ENCODE measurements around the gene CNTNAP3B.
"Not testable (repeated sequence)": the region's sequence is repeated elsewhere in the genome, so short reads cannot be mapped to it uniquely, and the experiment has no call there.

The CNTNAP3B gene

DNA sequence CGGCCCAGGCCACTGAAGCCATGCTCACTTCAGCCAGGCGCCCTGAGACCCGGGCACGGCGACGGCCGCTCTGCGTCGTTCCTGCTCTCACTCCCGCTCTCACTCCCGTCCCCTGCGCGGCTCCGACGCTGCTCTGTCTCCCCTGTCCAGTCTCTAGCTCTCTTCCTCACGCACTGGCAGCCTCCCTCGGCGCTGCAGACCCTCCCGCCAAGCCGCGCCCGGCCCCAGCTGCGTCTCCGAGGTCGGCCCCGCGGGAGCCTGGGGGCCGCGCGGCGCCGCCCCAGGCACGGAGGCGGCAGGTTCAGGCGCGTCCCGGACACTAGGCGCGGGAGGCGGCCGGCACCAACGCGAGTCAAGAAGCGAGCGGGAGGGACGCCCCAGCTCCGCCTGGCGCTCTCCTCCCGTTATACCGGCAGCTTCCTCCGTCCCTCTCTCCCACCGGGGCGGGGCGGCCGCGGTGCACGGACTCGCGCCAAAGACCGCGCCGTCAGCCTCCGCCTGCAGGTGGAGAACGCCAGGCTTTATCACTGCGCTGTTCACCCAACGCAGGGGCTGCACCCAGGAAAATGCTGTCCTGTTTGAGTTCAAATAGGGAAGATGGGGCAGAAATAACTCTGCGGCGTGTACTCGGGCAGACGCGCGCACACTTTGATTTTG is at the start of gene CNTNAP3B:
Gene CNTNAP3B, minus strand, starts transcription at position 354 of the 657 bp plus-strand sequence. Its CDS starts 332 bp downstream, at position 22.
- not testable (repeated sequence) for DNase-seq

DNA sequence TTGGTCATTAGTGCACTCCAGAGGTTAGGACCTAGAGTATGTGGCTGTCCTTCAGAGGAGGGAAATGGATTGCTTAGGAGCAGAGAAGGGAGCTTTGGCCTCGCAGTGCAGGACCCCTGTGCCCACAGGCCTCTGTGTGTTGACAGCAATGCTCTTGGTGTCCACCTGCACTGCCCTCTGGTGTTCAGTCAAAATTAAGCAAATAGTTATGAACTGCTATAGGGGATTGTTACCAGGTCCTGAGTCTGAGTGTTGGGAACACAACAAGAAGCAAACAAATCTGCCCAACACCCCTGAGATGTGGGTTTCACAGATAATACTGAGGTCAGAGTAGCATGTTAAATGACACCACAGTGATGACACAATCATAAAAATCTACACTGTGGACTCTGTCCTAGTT is 31.1 kb upstream of the CNTNAP3B start:
- not testable (repeated sequence) for DNase-seq

GRCh38 chr9:42127056-42127841 is 2.0 kb downstream of the CNTNAP3B start:
- not testable (repeated sequence) for DNase-seq

DNA sequence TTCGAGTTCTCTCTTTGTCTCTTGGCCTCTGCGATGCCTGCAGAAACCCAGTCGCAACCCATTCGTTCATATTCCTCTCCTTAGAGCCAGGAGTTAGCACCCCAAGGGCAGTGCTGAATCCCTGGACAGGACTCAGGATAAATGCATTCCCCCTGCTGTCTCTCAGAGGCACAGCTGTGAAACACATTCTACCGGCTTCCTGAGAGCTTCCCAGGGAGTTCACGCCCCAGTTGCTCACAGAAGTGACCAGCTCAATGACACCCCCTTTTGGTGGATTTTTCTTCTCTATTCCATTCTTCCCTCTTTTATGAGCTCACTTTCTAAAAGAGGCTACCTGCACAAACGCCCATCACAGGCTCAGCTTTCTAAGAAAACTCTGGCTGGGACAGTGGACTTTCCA is 8.2 kb downstream of the CNTNAP3B start:
- not testable (repeated sequence) for DNase-seq

GRCh38 chr9:42095929-42096328 is 33.3 kb downstream of the CNTNAP3B start:
- DNase-seq: not testable (repeated sequence)

DNA sequence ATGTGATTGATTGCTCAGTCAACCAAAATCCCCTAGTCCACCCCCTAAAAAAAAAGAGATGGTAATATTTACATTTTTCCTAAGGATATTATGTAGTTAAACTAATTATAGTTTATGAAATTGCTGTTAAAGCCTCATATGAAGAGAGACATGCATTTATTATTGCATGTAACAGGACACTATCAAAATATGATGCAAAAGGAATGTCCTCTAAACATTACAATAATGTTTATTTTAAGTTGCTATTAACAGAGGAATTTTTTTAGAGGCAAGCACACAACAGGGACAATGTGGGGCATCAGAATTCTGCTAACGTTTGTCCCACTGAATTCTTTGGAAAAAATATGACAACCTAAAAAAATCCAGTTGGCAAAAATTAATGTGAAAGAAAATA is 44.7 kb downstream of the CNTNAP3B start:
- not testable (repeated sequence) for DNase-seq

- not testable (repeated sequence) for DNase-seq
These were observed 45.2 kb downstream of the CNTNAP3B start for GRCh38 chr9:42083877-42084558.

DNA sequence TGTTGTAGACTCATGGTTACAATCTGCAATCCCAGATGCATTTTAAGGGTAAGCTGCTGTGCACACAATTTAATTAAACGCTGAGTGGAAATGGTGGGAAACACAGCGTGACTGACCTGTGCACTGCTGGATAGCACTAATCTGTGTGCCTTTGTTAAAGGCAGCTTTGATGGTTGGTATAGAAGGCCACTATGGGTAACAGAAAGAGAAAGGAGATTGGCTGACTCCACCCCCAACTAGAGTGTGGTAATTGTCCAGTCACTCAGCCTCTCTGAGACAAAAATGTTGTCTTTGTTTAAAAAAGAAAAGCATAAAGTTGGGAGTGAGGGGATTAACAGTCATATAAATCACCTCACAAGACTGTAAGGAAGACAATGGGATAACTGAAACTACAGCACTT is 48.9 kb downstream of the CNTNAP3B start:
- not testable (repeated sequence) for DNase-seq

DNA sequence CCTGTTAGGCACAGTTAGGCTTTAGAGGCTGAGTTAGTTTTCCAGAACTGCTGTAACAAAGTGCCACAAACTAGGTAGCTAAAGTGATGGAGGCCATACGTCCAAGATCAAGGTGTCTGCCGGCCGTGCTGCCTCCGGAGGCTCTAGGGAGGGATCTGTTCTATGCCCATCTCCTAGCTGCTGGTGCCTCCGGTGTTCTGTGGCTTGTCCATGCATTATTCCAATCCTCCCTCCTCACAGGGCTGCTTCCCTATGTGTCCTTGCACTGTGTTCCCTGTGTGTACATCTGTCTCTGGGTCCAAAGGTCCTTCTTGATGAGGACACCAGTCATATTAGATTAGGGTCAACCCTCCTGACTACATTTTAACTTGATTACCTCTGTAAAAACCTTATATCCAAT is 54.4 kb downstream of the CNTNAP3B start:
- DNase-seq: not testable (repeated sequence)

DNA sequence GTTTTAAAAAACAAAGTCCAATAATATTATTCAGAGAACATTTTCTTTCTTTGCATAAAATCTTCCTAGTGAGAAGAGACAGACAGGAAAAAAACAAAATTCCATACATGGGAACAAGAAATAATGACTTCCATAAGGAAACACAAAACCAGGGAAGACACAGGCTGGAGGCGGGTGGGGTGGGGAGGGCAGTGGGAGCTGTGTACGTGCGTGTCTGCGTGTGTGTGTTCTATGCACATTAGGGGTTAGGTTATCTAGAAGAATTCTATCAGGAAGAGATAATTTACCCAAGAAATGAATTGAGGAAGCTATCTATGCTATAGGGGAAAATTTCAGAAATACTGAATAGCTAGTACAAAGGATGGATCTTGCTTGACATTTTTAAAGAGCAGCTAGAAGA is 58.2 kb downstream of the CNTNAP3B start:
- not testable (repeated sequence) for DNase-seq

GRCh38 chr9:42070035-42070799 is 59.0 kb downstream of the CNTNAP3B start:
- not testable (repeated sequence) for DNase-seq

DNA sequence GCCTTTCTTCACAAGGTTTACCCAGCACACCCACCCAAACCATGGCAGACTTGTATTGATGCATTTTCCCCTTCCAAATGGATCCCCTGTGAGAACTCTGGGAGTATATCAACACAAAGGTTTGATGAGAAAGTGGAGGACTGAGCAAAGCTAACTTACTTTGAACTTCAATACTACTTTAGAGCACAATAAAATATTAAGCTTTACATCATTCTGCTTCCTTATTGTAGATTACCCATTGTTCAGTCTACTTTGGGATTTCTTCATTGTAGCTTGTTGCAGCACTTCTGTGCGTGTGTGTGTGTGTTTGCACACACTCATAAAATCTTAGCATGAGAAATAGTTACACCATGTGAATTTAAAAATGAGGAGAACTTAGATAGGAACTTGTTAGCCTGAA is 75.4 kb downstream of the CNTNAP3B start:
- DNase-seq: not testable (repeated sequence)

- DNase-seq: not testable (repeated sequence)
These were observed 78.5 kb downstream of the CNTNAP3B start for GRCh38 chr9:42050701-42051100.

- not testable (repeated sequence) for DNase-seq
These were observed 84.7 kb downstream of the CNTNAP3B start for GRCh38 chr9:42044422-42045010.

DNA sequence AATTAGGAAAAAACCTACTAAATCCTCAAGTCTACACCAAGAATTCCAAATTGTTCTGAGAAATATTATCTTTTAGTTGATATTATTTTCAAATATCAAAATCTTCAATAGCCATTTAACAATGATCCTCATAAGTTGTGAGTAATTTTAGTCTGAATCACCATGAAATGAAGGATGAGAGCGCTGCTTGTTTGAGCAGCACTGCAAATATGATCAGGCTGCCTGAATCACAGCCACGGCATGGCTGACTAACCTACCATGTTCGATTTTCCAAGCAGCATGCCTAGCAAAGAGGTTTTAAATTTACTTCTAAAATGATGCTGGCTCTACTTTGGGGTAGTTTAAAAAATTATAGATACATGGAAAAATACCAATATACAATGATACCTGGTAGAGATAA is 95.7 kb downstream of the CNTNAP3B start:
- not testable (repeated sequence) for DNase-seq

- DNase-seq: not testable (repeated sequence)
These were observed 108.6 kb downstream of the CNTNAP3B start for GRCh38 chr9:42020639-42021038.

GRCh38 chr9:42018220-42018922 is 110.9 kb downstream of the CNTNAP3B start:
- DNase-seq: not testable (repeated sequence)

DNA sequence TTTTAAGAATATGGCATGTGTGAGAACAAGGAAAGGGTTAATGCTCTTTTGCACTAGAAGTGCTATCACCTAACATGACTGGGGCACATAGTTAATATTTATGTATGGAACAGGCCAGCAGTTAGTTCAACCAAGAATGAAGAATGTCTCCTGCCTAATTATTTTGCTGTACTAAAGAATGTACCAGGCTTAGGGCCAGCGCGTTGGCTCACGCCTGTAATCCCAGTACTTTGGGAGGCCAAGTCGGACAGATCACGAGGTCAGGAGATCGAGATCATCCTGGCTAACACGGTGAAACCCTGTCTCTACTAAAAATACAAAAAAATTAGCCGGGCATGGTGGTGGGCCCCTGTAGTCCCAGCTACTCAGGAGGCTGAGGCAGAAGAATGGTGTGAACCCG is 114.9 kb downstream of the CNTNAP3B start:
- DNase-seq: not testable (repeated sequence)

DNA sequence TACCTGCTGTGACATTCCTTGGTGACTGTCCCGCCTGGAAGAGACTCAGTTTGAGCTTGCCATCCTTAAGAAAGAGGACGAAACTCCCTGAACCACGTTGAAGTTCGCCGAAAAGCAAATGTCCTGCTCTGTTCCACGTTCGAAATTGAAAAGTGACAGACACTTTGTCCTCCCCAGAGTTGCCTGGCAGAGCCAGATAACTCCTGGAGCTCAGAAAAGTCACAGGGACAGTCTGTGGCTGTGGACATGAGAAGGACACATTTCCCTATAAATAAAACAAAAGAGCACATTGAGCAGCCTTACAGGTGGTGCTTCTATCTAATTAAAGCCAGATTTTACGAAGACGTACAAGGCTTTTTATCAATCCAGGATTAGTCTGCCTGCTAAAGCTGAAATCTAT is 137.6 kb downstream of the CNTNAP3B start:
- not testable (repeated sequence) for DNase-seq

DNA sequence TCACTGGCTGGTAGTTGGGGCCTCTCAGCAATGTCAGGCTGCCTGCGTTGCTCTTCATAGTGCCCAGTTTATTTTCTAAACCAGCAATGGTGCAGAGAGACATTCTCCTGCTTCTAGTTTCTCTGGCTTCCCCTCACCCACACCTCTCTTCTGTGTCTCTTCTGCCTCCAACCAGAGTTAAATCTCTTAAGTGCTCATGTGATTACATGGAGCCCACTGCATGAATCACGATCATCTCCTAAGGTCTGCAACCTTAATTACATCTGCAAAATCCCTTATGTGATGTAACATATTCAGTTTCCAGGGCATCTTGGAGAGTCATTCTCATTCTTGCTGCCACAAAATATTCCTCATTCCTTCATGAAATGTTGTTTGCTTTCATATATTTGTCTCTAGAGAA is 149.0 kb downstream of the CNTNAP3B start:
- DNase-seq: not testable (repeated sequence)

DNA sequence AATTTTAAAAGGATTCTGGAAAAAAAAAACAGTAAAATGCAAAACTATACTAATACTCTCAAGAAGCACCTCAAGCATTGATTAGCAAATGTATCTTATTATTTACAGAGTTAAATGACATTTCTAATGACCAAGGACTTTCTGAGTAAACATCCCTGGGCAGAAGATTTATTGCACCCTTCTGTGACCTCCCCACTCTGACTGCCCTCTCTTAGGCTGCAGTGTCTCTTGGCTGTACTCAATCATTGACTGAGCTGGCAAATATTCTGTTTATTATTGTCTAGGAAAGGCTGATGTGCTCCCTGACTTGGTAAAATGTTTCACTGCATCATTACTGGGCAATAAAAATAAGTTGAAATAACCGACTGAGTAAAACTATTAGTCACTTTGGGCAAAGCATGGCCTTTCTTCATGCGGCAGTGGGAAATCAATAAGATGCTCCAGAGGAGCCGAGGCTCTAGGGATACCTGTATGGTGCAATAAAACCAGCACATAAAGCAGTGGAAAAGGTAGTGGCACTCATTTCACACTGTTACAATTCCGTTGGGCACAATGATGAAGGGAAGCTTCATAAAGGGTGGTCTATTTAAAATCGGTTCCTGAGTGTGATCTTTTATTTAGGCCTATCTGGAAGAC is 151.1 kb downstream of the CNTNAP3B start:
- DNase-seq: not testable (repeated sequence)
